OCI-LY1 (cell line): ENCODE results near the gene LIMK2.

Experiments
- H2AFZ ChIP-seq: fragments of 200-600 bp; sonication (generic), shearing (Covaris generic); 2 replicates; pipeline ENCODE4 v1.6.0; 2014; ENCODE audit warnings: antibody characterized with exemption, mild to moderate bottlenecking, low read length
- H3F3A ChIP-seq: fragments of 200-600 bp; sonication (generic), shearing (Covaris generic); 2 replicates; pipeline ENCODE4 v1.6.0; 2014; ENCODE audit warnings: mild to moderate bottlenecking, antibody characterized with exemption, low read length, moderate library complexity; ENCODE audit not compliant: insufficient read depth
- H3K27ac ChIP-seq: fragments of 200-600 bp; sonication (generic); 2 replicates; pipeline ENCODE4 v1.5.1; 2014; ENCODE audit warnings: low read length, mixed run types, mild to moderate bottlenecking, low read depth; ENCODE audit not compliant: poor library complexity, severe bottlenecking
- H3K27me3 ChIP-seq: fragments of 200-600 bp; sonication (generic); 2 replicates; pipeline ENCODE4 v1.6.0; 2014; ENCODE audit warnings: antibody characterized with exemption, mild to moderate bottlenecking, low read length, moderate library complexity; ENCODE audit not compliant: insufficient read depth
- H3K36me3 ChIP-seq: fragments of 200-600 bp; sonication (generic); 2 replicates; pipeline ENCODE4 v1.6.1; 2014; ENCODE audit warnings: mild to moderate bottlenecking, antibody characterized with exemption, low read length, moderate library complexity, mixed read lengths; ENCODE audit not compliant: insufficient read depth
- H3K4me1 ChIP-seq: fragments of 200-600 bp; sonication (generic); 2 replicates; pipeline ENCODE4 v1.5.1; 2014; ENCODE audit warnings: mild to moderate bottlenecking, low read length, moderate library complexity; ENCODE audit not compliant: insufficient read depth, severe bottlenecking
- H3K4me2 ChIP-seq: fragments of 200-600 bp; sonication (generic), shearing (Covaris generic); 2 replicates; pipeline ENCODE4 v1.6.1; 2014; ENCODE audit warnings: low read length
- H3K4me3 ChIP-seq: fragments of 200-600 bp; sonication (generic); 2 replicates; pipeline ENCODE4 v1.5.1; 2014; ENCODE audit warnings: low read length, low read depth, mild to moderate bottlenecking, mixed read lengths; ENCODE audit not compliant: poor library complexity, severe bottlenecking
- H3K79me2 ChIP-seq: fragments of 200-600 bp; shearing (Covaris generic); 2 replicates; pipeline ENCODE4 v1.6.1; 2016; ENCODE audit warnings: mixed run types, low read length, mixed read lengths; ENCODE audit not compliant: insufficient read depth
- H3K9ac ChIP-seq: fragments of 200-600 bp; sonication (generic), shearing (Covaris generic); 2 replicates; pipeline ENCODE4 v1.6.1; 2014; ENCODE audit warnings: mild to moderate bottlenecking, low read length, mixed read lengths
- H3K9me2 ChIP-seq: fragments of 200-600 bp; sonication (generic), shearing (Covaris generic); 2 replicates; pipeline ENCODE4 v1.6.1; 2014; ENCODE audit warnings: low read depth, mild to moderate bottlenecking, low read length, mixed read lengths
- H3K9me3 ChIP-seq: fragments of 200-600 bp; shearing (Covaris generic); 2 replicates; pipeline ENCODE4 v1.6.1; 2014; ENCODE audit warnings: low read length, mixed read lengths
- H4K20me1 ChIP-seq: fragments of 200-600 bp; sonication (generic), shearing (Covaris generic); 2 replicates; pipeline ENCODE4 v1.6.0; 2016; ENCODE audit warnings: mild to moderate bottlenecking, low read length; ENCODE audit not compliant: insufficient read depth
- CTCF ChIP-seq: fragments of 200-600 bp; sonication (generic), shearing (Covaris generic); IDR thresholded peaks from 2 replicates; pipeline ENCODE4 v1.5.1; 2017; ENCODE audit warnings: mild to moderate bottlenecking, antibody characterized with exemption, low read length, moderate library complexity, mixed read lengths
- EZH2 ChIP-seq: fragments of 200-600 bp; sonication (generic), shearing (Covaris generic); IDR thresholded peaks from 2 replicates; pipeline ENCODE4 v1.8.0; 2017; ENCODE audit warnings: borderline replicate concordance, mixed run types, mild to moderate bottlenecking, antibody characterized with exemption, low read length, moderate library complexity, mixed read lengths

The LIMK2 gene

GRCh38 chr22:31276426-31277167 is 64.5 kb downstream of the LIMK2 start:
- Histone ChIP-seq H3K27ac (no peak overlapping the region), H3K9me3 (no peaks in the 10 kb centered on the region), H3K4me1 (no peaks in the 10 kb centered on the region), H3K79me2 (no peaks in the 10 kb centered on the region), H3K36me3 (peaks cover 81% of the 10 kb centered on the region), H3K4me3 (no peak overlapping the region), H3K4me2 (no peak overlapping the region), H3K27me3 (no peaks in the 10 kb centered on the region), H3K9ac (no peak overlapping the region), H4K20me1 (no peaks in the 10 kb centered on the region), H2AFZ (no peak overlapping the region), H3F3A (no peaks in the 10 kb centered on the region), H3K9me2 (no peaks in the 10 kb centered on the region)
- TF ChIP-seq EZH2 (no peak), CTCF (no peak)

- no peaks in the 10 kb centered on the region for H4K20me1 ChIP-seq
- no peak for TF ChIP-seq EZH2
- H3K36me3 ChIP-seq: peaks cover 85% of the 10 kb centered on the region
Measured at GRCh38 chr22:31277741-31278140, 65.6 kb downstream of the LIMK2 start.

GRCh38 chr22:31278151-31278621 is 66.1 kb downstream of the LIMK2 start:
- H4K20me1 ChIP-seq: no peaks in the 10 kb centered on the region
- H3K27ac ChIP-seq: no peak overlapping the region
- no peaks in the 10 kb centered on the region for H3K9me3 ChIP-seq
- H3K4me1 ChIP-seq: no peaks in the 10 kb centered on the region
- no peak overlapping the region for H3K9ac ChIP-seq
- H3F3A ChIP-seq: no peaks in the 10 kb centered on the region
- H3K36me3 ChIP-seq: peaks cover 86% of the 10 kb centered on the region
- no peaks in the 10 kb centered on the region for H3K79me2 ChIP-seq
- H3K4me3 ChIP-seq: no peak overlapping the region
- TF ChIP-seq EZH2: no peak
- no peak for TF ChIP-seq CTCF
- no peaks in the 10 kb centered on the region for H3K9me2 ChIP-seq
- H2AFZ ChIP-seq: no peak overlapping the region
- H3K4me2 ChIP-seq: no peak overlapping the region
- H3K27me3 ChIP-seq: no peaks in the 10 kb centered on the region

More at GRCh38 chr22:31277741-31278140, 65.6 kb downstream of the LIMK2 start:
- Histone ChIP-seq H2AFZ (no peak overlapping the region), H3K27ac (no peak overlapping the region), H3K4me2 (no peak overlapping the region), H3K4me1 (no peaks in the 10 kb centered on the region), H3K27me3 (no peaks in the 10 kb centered on the region), H3K9ac (no peak overlapping the region), H3K9me3 (no peaks in the 10 kb centered on the region), H3K4me3 (no peak overlapping the region), H3K79me2 (no peaks in the 10 kb centered on the region), H3F3A (no peaks in the 10 kb centered on the region), H3K9me2 (no peaks in the 10 kb centered on the region)
